ENCODE results near the gene MAS1. TPM values are rescaled to one million over a fixed set of nuclear protein-coding genes. Genes with fewer than 3 reads are reported as not detected.

MAS1 gene
- total RNA-seq, 4 donors from 2014 or later: not detected

DNA sequence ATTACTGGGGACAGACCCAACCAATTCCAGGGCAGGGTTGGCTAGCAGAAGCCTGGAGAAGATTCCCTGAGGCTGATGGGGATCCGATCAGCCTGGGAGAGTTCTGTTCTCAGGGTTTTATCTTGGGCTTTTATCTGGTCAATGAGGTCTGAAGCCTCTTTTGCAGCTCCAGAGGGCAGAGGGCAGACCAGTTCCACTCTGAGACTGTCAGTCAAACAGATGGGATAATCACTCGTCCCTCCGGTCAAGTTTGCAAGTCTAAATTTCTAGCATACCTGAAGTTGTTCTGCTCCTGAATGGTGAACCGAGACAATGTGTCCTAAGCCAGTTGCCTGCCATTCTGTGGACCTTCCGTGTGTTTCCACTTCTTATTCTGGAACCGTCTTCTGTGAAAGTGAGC, 3.0 kb upstream of the MAS1 start:
- WGBS, 2 donors: 76 to 82% methylated on average over 6 of the region's 6 CpGs
- TF ChIP-seq EP300 (IDR thresholded peaks at IDR 0.05) (no peak), POLR2A (IDR thresholded peaks at IDR 0.05) (no peak)
- TF ChIP-seq, protein P1, sequence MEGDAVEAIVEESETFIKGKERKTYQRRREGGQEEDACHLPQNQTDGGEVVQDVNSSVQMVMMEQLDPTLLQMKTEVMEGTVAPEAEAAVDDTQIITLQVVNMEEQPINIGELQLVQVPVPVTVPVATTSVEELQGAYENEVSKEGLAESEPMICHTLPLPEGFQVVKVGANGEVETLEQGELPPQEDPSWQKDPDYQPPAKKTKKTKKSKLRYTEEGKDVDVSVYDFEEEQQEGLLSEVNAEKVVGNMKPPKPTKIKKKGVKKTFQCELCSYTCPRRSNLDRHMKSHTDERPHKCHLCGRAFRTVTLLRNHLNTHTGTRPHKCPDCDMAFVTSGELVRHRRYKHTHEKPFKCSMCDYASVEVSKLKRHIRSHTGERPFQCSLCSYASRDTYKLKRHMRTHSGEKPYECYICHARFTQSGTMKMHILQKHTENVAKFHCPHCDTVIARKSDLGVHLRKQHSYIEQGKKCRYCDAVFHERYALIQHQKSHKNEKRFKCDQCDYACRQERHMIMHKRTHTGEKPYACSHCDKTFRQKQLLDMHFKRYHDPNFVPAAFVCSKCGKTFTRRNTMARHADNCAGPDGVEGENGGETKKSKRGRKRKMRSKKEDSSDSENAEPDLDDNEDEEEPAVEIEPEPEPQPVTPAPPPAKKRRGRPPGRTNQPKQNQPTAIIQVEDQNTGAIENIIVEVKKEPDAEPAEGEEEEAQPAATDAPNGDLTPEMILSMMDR (IDR thresholded peaks at IDR 0.05): no peak
- H3K9me3 ChIP-seq: no peaks in the 10 kb centered on the region
- peaks cover 0 to 7% of the 10 kb centered on the region in 2 donors for H3K27me3 ChIP-seq
- no peak overlapping the region for H3K4me3 ChIP-seq
- no peaks in the 10 kb centered on the region for H3K36me3 ChIP-seq
- no peaks in the 10 kb centered on the region for H3K4me1 ChIP-seq
- H3K27ac ChIP-seq: no peak overlapping the region
- DNase-seq (ENCODE audit: low spot score in 2 of 2): no peak

DNA sequence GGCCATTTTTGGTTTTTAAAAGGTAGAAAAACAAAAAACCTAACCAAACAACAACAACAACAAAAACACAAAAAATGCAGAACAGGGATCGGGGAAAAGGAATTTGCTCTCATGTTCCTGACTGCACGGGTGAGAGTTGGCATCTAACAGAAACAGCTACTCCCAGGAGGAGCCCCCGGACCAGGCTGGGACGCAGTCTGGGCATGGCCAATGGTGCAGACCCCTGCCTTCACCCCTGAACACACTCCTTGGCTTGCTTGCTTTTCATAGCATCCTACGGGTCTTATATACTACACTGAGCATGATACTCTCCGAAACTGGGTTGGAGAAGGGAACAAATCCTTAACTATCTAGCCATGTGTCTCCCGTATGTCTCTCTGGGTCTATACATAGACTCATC, 587 bp upstream of the MAS1 start:
- no peak for DNase-seq (ENCODE audit: low spot score in 2 of 2)
- H3K36me3 ChIP-seq: no peaks in the 10 kb centered on the region
- TF ChIP-seq, protein P1 (IDR thresholded peaks at IDR 0.05): no peak
- no peak for TF ChIP-seq POLR2A (IDR thresholded peaks at IDR 0.05)
- no peak for TF ChIP-seq EP300 (IDR thresholded peaks at IDR 0.05)
- no peak overlapping the region for H3K27ac ChIP-seq
- no peaks in the 10 kb centered on the region for H3K4me1 ChIP-seq
- peaks cover 0 to 13% of the 10 kb centered on the region in 2 donors for H3K27me3 ChIP-seq
- 81 to 88% methylated on average over 7 of the region's 7 CpGs for WGBS, 2 donors
- no peak overlapping the region for H3K4me3 ChIP-seq
- H3K9me3 ChIP-seq: no peaks in the 10 kb centered on the region

DNA sequence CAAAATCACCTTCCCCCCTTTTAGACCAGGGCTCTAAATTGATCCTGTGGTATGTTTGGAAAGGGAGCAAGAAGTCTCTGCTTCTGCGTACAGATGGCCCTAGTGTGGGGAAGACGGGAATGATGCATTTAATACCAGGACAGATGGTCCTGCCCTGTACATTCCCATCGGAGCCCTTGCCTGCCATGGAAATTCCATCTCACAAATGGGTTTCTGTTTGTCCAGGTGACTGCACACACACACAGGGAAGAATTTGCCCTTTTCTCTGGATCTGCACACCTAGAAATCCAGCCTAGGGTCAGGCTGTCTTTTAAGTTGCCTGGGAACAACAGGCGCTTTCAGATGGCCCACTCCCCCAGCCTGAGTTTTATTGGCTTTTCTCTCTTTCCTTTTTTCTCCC, 1.3 kb downstream of the MAS1 start:
- DNase-seq (ENCODE audit: low spot score in 2 of 2): no peak
- 59 to 78% methylated on average over 4 of the region's 4 CpGs for WGBS, 2 donors

DNA sequence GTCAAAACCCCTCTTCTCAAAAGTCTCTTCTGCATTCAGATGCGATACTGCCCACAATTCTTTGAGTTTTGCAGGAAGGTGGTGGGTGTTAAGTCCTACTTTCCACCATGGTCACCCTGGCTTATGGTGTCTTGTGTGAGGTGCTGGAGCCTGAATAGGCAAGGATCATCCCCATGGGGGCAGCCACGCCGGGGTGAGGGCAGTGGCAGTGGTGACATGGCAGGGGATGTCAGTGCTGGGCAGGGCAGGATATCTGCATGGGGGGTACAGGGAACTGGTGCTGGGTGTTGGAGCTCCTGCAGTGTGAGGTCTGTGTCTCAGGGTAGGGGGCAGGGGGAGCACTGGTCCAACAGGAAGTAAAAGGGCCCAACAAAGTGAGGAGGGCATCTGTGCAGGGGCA, 2.3 kb downstream of the MAS1 start:
- Histone ChIP-seq H3K9me3 (no peaks in the 10 kb centered on the region), H3K4me3 (no peak overlapping the region), H3K27me3 (peaks cover 0 to 13% of the 10 kb centered on the region in 2 donors), H3K4me1 (no peaks in the 10 kb centered on the region), H3K36me3 (no peaks in the 10 kb centered on the region), H3K27ac (no peak overlapping the region)
- TF ChIP-seq POLR2A (IDR thresholded peaks at IDR 0.05) (no peak), EP300 (IDR thresholded peaks at IDR 0.05) (no peak)
- TF ChIP-seq, protein P1 (IDR thresholded peaks at IDR 0.05): no peak
- DNase-seq (ENCODE audit: low spot score in 2 of 2): no peak
- 89 to 97% methylated on average over 3 of the region's 3 CpGs for WGBS, 2 donors

More for the DNA sequence above, 1.3 kb downstream of the MAS1 start:
- Histone ChIP-seq H3K36me3 (no peaks in the 10 kb centered on the region), H3K27ac (no peak overlapping the region), H3K4me1 (no peaks in the 10 kb centered on the region), H3K27me3 (peaks cover 0 to 13% of the 10 kb centered on the region in 2 donors), H3K9me3 (no peaks in the 10 kb centered on the region), H3K4me3 (no peak overlapping the region)
- TF ChIP-seq POLR2A (IDR thresholded peaks at IDR 0.05) (no peak), EP300 (IDR thresholded peaks at IDR 0.05) (no peak)
- TF ChIP-seq, protein P1 (IDR thresholded peaks at IDR 0.05): no peak

DNA sequence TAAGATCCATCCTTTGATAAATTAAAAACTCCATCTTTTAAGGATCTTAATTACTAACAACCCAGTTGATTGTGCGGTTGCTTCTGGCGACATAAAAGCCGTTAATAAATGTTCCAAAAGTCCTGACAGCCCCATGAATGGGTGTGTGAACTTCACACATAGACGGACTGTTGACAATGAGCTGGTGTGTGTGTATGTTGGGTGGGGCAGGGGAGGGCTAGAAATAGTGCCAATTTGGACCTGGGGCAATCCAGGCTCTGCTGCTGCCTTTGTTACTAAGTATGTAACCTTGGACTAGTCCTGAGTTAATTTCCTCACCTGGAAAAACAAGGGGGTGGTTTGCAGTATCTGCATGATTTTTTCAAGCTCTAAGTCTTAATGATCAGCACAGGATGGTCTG, 4.2 kb downstream of the MAS1 start:
- Histone ChIP-seq H3K4me3 (no peak overlapping the region), H3K36me3 (no peaks in the 10 kb centered on the region), H3K9me3 (no peaks in the 10 kb centered on the region), H3K4me1 (no peaks in the 10 kb centered on the region), H3K27me3 (peaks cover 0 to 6% of the 10 kb centered on the region in 2 donors), H3K27ac (no peak overlapping the region)
- no peak for DNase-seq (ENCODE audit: low spot score in 2 of 2)
- whole genome bisulfite sequencing, 2 donors: 64 to 79% methylated on average over 4 of the region's 4 CpGs
- TF ChIP-seq, protein P1 (IDR thresholded peaks at IDR 0.05): no peak

Measured in tibial nerve (tissue), 4 donors.